OCI-LY3 (cell line): ENCODE measurements around the gene DLX4.

ENCODE experiments used
- H2AFZ ChIP-seq: fragments of 200-600, 300-600 bp; shearing (Covaris generic); 2 replicates; pipeline ENCODE4 v1.6.0; 2014; ENCODE audit warnings: antibody characterized with exemption, low read depth, low read length
- H3K27ac ChIP-seq: fragments of 200-600, 300-600 bp; sonication (generic); 2 replicates; pipeline ENCODE4 v1.5.1; 2014; ENCODE audit warnings: mild to moderate bottlenecking, low read length, moderate library complexity, mixed read lengths
- H3K27me3 ChIP-seq: fragments of 200-600, 300-600 bp; sonication (generic); 2 replicates; pipeline ENCODE4 v1.6.1; 2014; ENCODE audit warnings: low read depth, low read length, mixed read lengths
- H3K36me3 ChIP-seq: fragments of 200-600, 300-600 bp; sonication (generic); replicated peaks from 2 replicates; pipeline ENCODE3; 2014; ENCODE audit warnings: low read depth, low read length, mixed read lengths
- H3K4me1 ChIP-seq: fragments of 300-600, 200-600 bp; sonication (generic); 2 replicates; pipeline ENCODE4 v1.6.1; 2014; ENCODE audit warnings: low read length, mixed read lengths
- H3K4me2 ChIP-seq: fragments of 200-600, 300-600 bp; sonication (generic); 2 replicates; pipeline ENCODE4 v1.6.1; 2014; ENCODE audit warnings: low read length, mixed read lengths
- H3K4me3 ChIP-seq: fragments of 300-600, 200-600 bp; sonication (generic); 2 replicates; pipeline ENCODE4 v1.5.1; 2014; ENCODE audit warnings: antibody characterized with exemption, mild to moderate bottlenecking, low read length, moderate library complexity
- H3K79me2 ChIP-seq: fragments of 300-600, 200-600 bp; shearing (Covaris generic); 2 replicates; pipeline ENCODE4 v1.6.1; 2014; ENCODE audit warnings: mild to moderate bottlenecking, low read length, mixed read lengths
- H3K9ac ChIP-seq: fragments of 300-600, 200-600 bp; shearing (Covaris generic); 2 replicates; pipeline ENCODE4 v1.6.0; 2014; ENCODE audit warnings: mild to moderate bottlenecking, low read length, moderate library complexity
- H3K9me3 ChIP-seq: fragments of 200-600, 300-600 bp; shearing (Covaris generic); 2 replicates; pipeline ENCODE4 v1.6.1; 2014; ENCODE audit warnings: low read length, mixed read lengths; ENCODE audit not compliant: insufficient read depth
- H4K20me1 ChIP-seq: fragments of 200-600, 300-600 bp; sonication (generic); 2 replicates; pipeline ENCODE4 v1.6.1; 2016; ENCODE audit warnings: low read length, mixed read lengths; ENCODE audit not compliant: insufficient read depth
- CTCF ChIP-seq: fragments of 200-600, 300-600 bp; sonication (generic); IDR thresholded peaks from 2 replicates; pipeline ENCODE4 v1.5.1; 2014; ENCODE audit warnings: antibody characterized with exemption, low read length, low read depth
- EZH2phosphoT487 ChIP-seq: fragments of 200-600 bp; shearing (Covaris generic); IDR thresholded peaks from 2 replicates; pipeline ENCODE4 v1.6.1; 2018; ENCODE audit warnings: antibody characterized with exemption, mixed run types, low read depth

The DLX4 gene

GRCh38 chr17:49924589-49924988, 44.4 kb upstream of the DLX4 start:
- TF ChIP-seq CTCF (no peak), EZH2phosphoT487 (no peak)
- H3K4me1 ChIP-seq = no peaks in the 10 kb centered on the region
- H3K27ac ChIP-seq = no peak overlapping the region
- no peaks in the 10 kb centered on the region for H3K36me3 ChIP-seq
- H2AFZ ChIP-seq = no peak overlapping the region
- no peak overlapping the region for H3K9ac ChIP-seq
- H3K4me2 ChIP-seq = no peak overlapping the region
- peaks cover 18% of the 10 kb centered on the region for H3K27me3 ChIP-seq
- H3K79me2 ChIP-seq = no peaks in the 10 kb centered on the region
- H4K20me1 ChIP-seq = no peaks in the 10 kb centered on the region
- H3K4me3 ChIP-seq = no peak overlapping the region
- no peaks in the 10 kb centered on the region for H3K9me3 ChIP-seq

GRCh38 chr17:49925921-49926320, 43.1 kb upstream of the DLX4 start:
- no peaks in the 10 kb centered on the region for H3K36me3 ChIP-seq
- no peak overlapping the region for H3K4me2 ChIP-seq
- no peak overlapping the region for H3K4me3 ChIP-seq
- no peak for TF ChIP-seq CTCF
- no peak for TF ChIP-seq EZH2phosphoT487
- H3K27me3 ChIP-seq = peaks cover 18% of the 10 kb centered on the region
- H2AFZ ChIP-seq = no peak overlapping the region
- no peaks in the 10 kb centered on the region for H3K79me2 ChIP-seq
- H4K20me1 ChIP-seq = no peaks in the 10 kb centered on the region
- H3K9me3 ChIP-seq = no peaks in the 10 kb centered on the region
- no peaks in the 10 kb centered on the region for H3K4me1 ChIP-seq
- no peak overlapping the region for H3K27ac ChIP-seq
- no peak overlapping the region for H3K9ac ChIP-seq

GRCh38 chr17:49926886-49927285, 42.1 kb upstream of the DLX4 start:
- Histone ChIP-seq H4K20me1 (no peaks in the 10 kb centered on the region), H3K9ac (no peak overlapping the region), H3K27ac (no peak overlapping the region), H3K4me2 (no peak overlapping the region), H2AFZ (no peak overlapping the region), H3K4me3 (no peak overlapping the region), H3K36me3 (no peaks in the 10 kb centered on the region), H3K9me3 (no peaks in the 10 kb centered on the region), H3K27me3 (peaks cover 15% of the 10 kb centered on the region), H3K4me1 (no peaks in the 10 kb centered on the region), H3K79me2 (no peaks in the 10 kb centered on the region)
- TF ChIP-seq CTCF (no peak), EZH2phosphoT487 (no peak)

GRCh38 chr17:49928126-49928800, 40.7 kb upstream of the DLX4 start:
- no peak overlapping the region for H3K27ac ChIP-seq
- no peak for TF ChIP-seq EZH2phosphoT487
- TF ChIP-seq CTCF = no peak
- no peak overlapping the region for H2AFZ ChIP-seq
- H3K4me1 ChIP-seq = no peaks in the 10 kb centered on the region
- H3K36me3 ChIP-seq = no peaks in the 10 kb centered on the region
- H3K9me3 ChIP-seq = no peaks in the 10 kb centered on the region
- no peaks in the 10 kb centered on the region for H4K20me1 ChIP-seq
- no peak overlapping the region for H3K4me3 ChIP-seq
- H3K79me2 ChIP-seq = no peaks in the 10 kb centered on the region
- no peak overlapping the region for H3K9ac ChIP-seq
- no peak overlapping the region for H3K4me2 ChIP-seq
- H3K27me3 ChIP-seq = peaks cover 16% of the 10 kb centered on the region
